ENCODE data around the gene PANX1. TPM values are rescaled to one million over a fixed set of nuclear protein-coding genes. Genes with fewer than 3 reads are reported as not detected.

PANX1 gene
- total and polyA plus RNA-seq, 2 experiments from 2014 or later, result 9.5 to 40.8 TPM

GRCh38 chr11:94201004-94201465, 72.4 kb downstream of the PANX1 start (continued):
- TF ChIP-seq ZNF462 (CRISPR knock-in tag; IDR thresholded peaks at IDR 0.05), result no peak
- no peak for TF ChIP-seq EZH2 (IDR thresholded peaks at IDR 0.05; ENCODE audit: low read depth, unreplicated experiment)
- no peak for TF ChIP-seq ETS1 (IDR thresholded peaks at IDR 0.05)
- TF ChIP-seq STAT1 (IDR thresholded peaks at IDR 0.05; ENCODE audit: unreplicated experiment), result no peak

DNA sequence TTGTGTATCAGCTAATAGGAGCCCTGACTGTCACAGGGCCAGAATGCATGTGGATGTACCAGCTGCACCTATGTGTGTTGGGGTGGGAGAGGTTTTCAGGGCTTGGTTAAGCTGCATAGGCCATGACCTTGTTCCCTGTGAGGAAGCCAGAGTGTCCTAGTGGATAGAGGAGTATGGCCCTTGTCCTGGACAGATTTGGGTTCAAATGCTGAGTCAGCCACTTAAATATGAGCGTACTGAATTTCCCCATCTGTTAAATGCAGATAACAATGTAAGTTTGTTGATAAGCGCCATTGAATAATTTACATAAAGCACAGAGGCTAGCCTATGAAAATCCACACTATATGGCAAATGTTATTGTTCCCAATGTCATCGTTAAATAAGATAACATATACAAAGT, 74.4 kb downstream of the PANX1 start:
- DNase-seq (ENCODE audit: low spot score) (no peak), ATAC-seq (no peak)
- Mint-ChIP-seq H3K9me3 (no peaks in the 10 kb centered on the region), H3K27me3 (ENCODE audit: insufficient read depth, low read depth, poor library complexity) (no peaks in the 10 kb centered on the region), H3K36me3 (ENCODE audit: low read depth) (no peaks in the 10 kb centered on the region), H3K4me3 (no peak overlapping the region), H3K4me1 (no peaks in the 10 kb centered on the region), H3K27ac (no peak overlapping the region)
- H3K9me2 ChIP-seq (ENCODE audit: insufficient read depth), result no peaks in the 10 kb centered on the region
- H2AFZ ChIP-seq, result no peak overlapping the region
- H3K79me2 ChIP-seq (replicated peaks; ENCODE audit: insufficient read depth), result no peaks in the 10 kb centered on the region
- H3K36me3 ChIP-seq (ENCODE audit: insufficient read depth), result no peaks in the 10 kb centered on the region
- no peaks in the 10 kb centered on the region for H4K20me1 ChIP-seq (replicated peaks; ENCODE audit: insufficient read depth)
- no peak overlapping the region for H3K27ac ChIP-seq (ENCODE audit: low read depth)
- no peaks in the 10 kb centered on the region for H3K4me1 ChIP-seq (ENCODE audit: insufficient read depth)
- no peaks in the 10 kb centered on the region for H3K27me3 ChIP-seq (ENCODE audit: insufficient read depth)
- no peaks in the 10 kb centered on the region for H3F3A ChIP-seq (replicated peaks; ENCODE audit: low read depth)
- H3K4me2 ChIP-seq, result no peak overlapping the region
- no peak overlapping the region for H3K4me3 ChIP-seq
- no peak for TF ChIP-seq ZNF114 (CRISPR knock-in tag; IDR thresholded peaks at IDR 0.05)
- no peak for TF ChIP-seq ETS1 (IDR thresholded peaks at IDR 0.05)
- TF ChIP-seq ZNF462 (CRISPR knock-in tag; IDR thresholded peaks at IDR 0.05), result no peak

Data from GM23338 (cell line).